H1 (cell line): ENCODE data around the gene SEC16A. TPM values are rescaled to one million over a fixed set of nuclear protein-coding genes. Genes with fewer than 3 reads are reported as not detected.

Source experiments
- BCL11A ChIP-seq, 2 experiments: IDR thresholded peaks; one replicate each; pipeline ENCODE4 v1.6.1; 2011; ENCODE audit warnings: low read depth in 2 of 2, low read length in 2 of 2, mild to moderate bottlenecking in 2 of 2
- POLR2A ChIP-seq, 2 experiments: IDR thresholded peaks; 1 replicate in 1 of 2; 2 replicates in 1 of 2; pipeline ENCODE4 v1.6.1; 2011; ENCODE audit warnings: low read depth in 2 of 2, low read length in 2 of 2, mild to moderate bottlenecking in 2 of 2; ENCODE audit errors: control extremely low read depth in 1 of 2
- RNF2 ChIP-seq: fragments of 200-900, 300-1000 bp; sonication (generic); IDR thresholded peaks from 2 replicates; pipeline ENCODE4 v1.7.1; 2016; ENCODE audit warnings: borderline replicate concordance, low read depth, mild to moderate bottlenecking, antibody characterized with exemption, low read length; ENCODE audit not compliant: poor library complexity, severe bottlenecking; ENCODE audit errors: missing control alignments
- SIN3A ChIP-seq, 2 experiments: IDR thresholded peaks in 1 of 2; conservative IDR thresholded peaks in 1 of 2; 2 replicates each; pipeline ENCODE4 v1.6.1; 2011 to 2012; ENCODE audit warnings: low read length in 2 of 2, improper control_type of control experiment in 1 of 2, low read depth in 1 of 2, mild to moderate bottlenecking in 1 of 2
- SP1 ChIP-seq: IDR thresholded peaks from 2 replicates; pipeline ENCODE4 v1.6.1; 2011; ENCODE audit warnings: low read depth, low read length
- polyA plus RNA-seq, 7 experiments: library from polyadenylated mRNA; depleted of rRNA in 3 of 7; stranded (reverse) in 5 of 7; unstranded in 2 of 7; fragments of >200 nt in 5 of 7; fragments of 200-250 nt in 2 of 7; gene quantifications; 1 replicate in 5 of 7; 2 replicates in 1 of 7; 4 replicates in 1 of 7; pipeline versions ENCODE4 v1.2.1 to v1.2.3, GENCODE V29; 2011 to 2013; ENCODE audit warnings: missing spikeins in 2 of 7, mixed read lengths in 2 of 7
- total RNA-seq: library from RNA; stranded (reverse); fragmentation: NEBNext Ultra II Directional; extraction: Animal tissue kit (Norgen Biotek cat#: 25700); gene quantifications from 2 replicates; pipeline ENCODE4 v1.2.1, GENCODE V29; 2021

SEC16A gene
- total and polyA plus RNA-seq, 2 of the 8 experiments (the other 6 are each of a cell fraction or from before 2014, with no cell fraction given) = 21.6 to 49.0 TPM

GRCh38 chr9:136412962-136413361, 69.9 kb downstream of the SEC16A start (continued):
- no peak for TF ChIP-seq BCL11A (IDR thresholded peaks at IDR 0.05; ENCODE audit: low read depth in 2 of 2, low read length in 2 of 2)
- no peak for TF ChIP-seq SP1
- no peak for TF ChIP-seq RNF2
- TF ChIP-seq SIN3A (conservative IDR thresholded peaks at IDR 0.05 in 1 of 2, IDR thresholded peaks at IDR 0.05 in 1 of 2; ENCODE audit: low read depth in 1 of 2, low read length in 2 of 2) = no peak
- TF ChIP-seq POLR2A (IDR thresholded peaks at IDR 0.05; ENCODE audit: control extremely low read depth in 1 of 2, low read depth in 2 of 2, low read length in 2 of 2) = no peak
